HG03095 (cell line): ENCODE measurements around the gene ESPN.

ENCODE experiments used
- ATAC-seq: cut with Tn5 transposase; IDR thresholded peaks from one replicate; pipeline ENCODE4 v1.9.1; 2021; ENCODE audit warnings: moderate library complexity; ENCODE audit not compliant: unreplicated experiment

ESPN gene

DNA sequence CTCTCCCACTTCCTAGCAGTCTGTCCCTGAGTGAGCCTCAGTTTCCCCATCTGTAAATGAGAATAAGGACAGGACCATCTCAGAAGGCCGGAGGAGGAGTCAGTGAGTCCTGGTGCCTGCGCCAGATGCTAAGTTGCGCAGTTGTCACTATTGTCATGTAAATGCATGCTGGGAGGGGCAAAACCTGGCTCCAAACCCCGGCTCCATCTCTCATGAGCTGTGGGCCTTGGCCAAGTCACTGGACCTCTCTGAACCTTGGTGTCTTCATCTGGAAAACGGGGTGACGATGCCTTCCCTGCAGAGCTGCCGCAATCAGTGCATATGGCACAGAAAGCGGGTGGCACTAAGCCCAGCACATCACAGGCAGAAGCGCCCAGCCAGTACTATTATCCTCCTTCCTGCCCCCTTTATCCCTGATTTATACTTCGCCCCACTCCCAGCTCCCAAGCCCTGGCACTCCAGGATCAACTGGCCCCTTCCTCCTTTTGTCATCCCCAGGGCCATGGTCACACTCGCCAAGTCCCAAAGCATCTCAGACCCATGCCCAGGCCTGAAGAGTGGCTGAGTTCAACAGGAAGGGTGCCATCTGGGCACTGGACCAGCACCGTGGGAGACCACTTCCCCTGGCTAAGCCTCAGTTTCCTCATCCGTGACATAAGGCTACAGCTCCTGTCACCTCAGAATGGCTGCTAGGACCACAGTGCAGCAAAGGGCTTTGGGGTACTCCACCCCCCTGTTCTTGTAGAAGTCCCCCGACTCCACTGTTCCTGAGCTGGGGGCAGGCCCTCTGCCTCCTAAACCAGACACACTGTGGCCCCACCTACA lies 71.2 kb downstream of the ESPN start:
- ATAC-seq, result no peak

DNA sequence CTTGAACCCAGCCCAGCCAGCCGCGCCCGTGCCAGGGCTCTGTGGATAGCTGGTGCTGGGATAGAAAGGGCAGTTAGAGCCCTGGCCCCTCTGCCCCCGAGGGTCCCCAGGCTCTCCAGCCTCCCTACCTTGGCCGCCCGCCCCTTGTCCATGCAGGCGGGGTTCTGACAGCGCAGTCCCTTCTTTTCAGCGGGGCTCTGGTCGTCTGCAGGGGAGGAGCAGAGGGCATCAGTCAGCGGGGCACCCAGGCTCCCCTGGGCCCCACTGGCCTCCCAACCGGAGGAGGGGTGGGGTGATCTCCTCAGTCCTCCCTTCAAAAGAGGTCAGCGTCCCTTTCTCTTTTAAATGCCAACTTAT lies 71.8 kb downstream of the ESPN start:
- ATAC-seq, result no peak

DNA sequence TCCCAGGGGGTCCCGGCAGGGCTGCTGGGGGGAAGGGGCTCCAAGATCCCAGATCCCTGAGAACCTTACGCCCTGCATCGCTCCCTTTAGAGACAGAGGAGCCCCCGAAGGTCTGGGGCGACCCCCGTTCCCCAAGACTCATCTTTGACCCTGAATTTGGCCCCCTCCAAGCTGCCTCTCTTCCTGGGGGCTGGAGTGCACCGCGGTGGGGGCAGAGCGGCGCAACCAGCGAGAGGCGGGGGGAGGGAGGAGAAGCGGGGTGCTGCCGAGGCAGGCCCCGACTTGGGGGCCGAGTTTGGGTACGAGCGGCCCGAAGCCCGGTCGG lies 72.3 kb downstream of the ESPN start:
- no peak for ATAC-seq

DNA sequence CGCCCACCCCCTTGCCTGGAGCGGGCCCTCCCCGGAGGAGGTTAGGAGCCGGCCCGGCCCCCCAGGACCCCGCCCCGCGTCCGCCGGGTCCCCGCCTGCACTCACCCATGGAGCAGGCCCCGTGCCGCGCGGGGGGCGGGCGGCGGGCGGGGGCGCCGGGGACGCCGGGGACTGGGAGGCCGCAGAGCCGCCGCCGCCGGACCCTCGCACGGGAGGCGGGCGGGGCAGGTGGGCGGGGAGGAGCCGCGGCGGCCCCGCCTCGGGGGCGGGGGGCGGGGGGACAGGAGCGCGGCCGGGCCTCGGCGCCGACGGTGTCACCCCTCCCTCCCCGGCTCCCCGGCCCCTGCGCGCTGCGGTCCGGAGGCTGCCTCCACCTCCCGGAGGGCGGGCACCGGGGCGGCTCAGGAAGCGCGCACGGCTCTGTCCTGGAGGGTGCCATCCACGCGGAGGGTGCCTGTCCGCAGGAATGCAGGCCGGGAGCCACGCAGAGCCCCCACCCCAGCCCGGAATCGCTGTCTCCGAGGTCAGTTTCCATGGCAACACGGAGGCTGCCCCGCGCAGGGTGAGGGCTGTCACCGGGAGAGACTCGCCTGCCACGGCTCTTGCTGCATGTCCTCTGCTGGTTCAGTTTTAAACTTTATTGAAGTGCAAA lies 72.8 kb downstream of the ESPN start:
- no peak for ATAC-seq

DNA sequence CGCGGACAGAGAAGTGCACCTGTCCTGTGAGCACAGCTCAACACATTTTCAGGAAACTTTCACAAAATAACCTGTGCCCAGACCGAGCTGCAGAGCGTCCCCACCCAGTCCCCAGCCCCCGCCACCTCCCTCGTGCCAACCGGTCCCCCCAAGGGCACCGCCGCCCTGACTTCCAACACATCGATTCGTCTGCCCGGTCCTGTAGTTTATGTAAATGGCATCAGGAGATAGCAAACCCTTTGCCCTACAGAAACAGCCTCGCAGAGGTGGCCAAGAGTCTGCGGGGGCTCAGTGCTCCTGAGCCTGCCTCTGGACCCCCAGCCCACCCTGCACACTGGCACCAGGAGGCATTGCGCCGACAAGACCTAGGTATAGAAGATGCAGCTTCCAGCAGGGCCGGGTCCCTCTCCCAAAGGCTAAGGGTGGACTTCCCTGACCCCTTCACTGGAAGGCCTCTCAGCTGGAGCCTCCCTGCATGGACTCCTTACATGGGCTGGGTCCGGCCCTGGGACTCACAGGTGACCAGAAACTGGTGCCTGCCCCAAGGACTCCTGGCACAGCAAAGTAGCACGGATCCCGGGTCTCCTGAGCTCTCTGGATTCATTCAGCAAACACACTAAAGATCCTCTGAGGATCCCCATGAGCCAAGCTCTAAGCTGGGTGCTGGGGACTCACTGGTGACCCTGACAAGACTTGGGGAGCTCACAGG lies 73.4 kb downstream of the ESPN start:
- no peak for ATAC-seq

DNA sequence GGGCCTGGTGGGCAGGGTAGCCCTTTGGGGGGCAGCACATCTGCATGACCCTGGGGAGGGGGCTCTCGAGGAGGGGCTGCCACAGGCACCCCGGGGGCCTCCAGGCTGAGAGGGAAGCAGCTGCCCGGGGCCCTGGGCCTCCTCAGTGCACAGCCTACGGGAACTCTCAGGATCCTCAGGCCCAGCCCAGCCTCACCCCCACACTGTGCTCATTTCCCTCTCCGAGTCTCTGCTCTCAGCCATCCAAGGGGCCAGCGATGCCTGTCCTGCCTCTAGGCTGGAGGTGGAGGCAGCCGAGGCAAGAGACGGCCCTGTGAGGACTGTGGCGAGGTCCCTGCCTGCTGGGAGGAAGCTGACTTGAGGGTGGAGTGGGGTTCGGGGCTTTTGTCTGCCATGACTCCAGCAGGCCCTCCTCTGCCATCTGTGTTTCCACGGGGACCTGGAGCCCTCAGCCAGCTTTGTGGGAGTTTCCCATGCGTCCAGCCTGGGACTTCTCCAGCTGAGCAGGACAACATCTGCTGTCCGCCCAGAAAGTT lies 74.1 kb downstream of the ESPN start:
- ATAC-seq, result no peak

DNA sequence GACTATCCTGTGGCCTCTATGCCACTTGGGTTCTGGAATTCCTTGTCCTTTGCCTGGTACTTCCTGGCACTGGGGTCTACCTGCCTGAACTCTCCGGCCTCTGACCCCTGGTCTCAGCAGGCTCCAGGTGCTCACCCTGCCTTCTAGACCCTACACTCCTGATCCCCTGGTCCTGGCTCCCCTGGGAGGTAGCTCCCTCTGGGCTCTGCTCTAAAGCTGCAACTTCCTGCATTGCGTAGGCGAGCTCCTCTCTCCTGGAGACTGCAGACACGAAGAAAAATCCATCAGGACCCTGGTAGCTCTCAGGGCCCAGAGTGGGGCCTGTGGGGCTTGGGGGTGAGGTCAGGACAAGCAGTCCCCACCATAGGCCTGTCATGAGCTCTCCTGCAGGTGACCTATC lies 74.7 kb downstream of the ESPN start:
- no peak for ATAC-seq

DNA sequence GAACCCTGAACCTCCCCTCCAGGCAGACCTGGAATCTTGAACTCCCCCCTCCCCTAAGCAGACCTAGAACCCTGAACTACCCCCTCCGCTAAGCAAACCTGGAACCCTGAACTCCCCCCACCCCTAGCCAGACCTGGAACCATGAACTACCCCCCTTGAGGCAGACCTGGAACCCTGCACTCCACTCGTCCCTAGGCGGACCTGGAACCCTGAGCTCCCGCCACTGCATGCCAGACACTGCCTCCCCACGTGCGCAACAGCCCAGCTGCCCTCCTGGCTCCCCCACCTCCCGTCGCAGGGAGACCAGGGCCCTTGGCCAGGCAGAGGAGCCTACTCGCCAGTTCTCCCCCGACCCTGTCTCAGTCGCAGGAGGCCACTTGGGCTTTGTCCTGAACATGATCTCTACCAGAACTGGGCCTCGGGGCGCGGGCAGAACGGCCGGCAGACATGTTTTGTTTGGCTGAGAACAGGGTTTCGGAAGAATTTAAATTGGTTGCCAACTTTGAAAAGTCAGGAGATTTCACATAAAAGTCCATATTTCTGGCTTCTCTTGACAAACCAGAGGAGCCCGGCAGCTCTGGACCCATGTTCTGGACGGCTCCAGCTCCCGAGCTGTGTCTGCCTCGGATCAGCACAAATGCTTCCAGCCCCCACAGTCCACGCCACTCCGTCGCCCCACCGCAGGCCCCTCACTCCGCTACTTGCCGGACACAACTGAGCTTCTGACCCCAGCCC lies 76.1 kb downstream of the ESPN start:
- ATAC-seq, result no peak

DNA sequence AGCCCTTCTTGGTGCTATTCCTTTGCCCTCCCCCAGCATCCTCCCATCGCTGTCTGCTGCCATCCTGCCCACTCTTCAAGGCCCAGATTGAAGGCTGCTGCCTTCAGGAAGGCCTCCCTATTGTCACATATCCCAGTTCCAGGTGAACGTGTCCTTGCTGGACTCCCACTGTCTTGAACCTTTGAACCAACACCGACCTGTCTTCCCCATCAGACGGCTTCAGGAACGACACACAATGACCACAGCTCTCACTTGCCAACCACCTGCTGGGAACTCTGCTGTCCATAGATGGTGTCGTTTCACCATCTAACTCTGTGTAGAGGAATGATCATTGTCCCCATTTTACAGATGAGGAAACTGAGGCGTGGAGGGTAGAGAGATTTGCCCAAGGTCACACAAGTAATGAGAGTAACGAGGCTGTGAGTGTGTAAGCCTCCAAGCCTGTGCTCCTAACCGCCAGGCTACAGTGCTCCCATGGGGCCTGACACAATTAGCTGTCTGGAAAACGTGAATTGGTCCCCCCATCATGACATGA lies 76.8 kb downstream of the ESPN start:
- no peak for ATAC-seq

DNA sequence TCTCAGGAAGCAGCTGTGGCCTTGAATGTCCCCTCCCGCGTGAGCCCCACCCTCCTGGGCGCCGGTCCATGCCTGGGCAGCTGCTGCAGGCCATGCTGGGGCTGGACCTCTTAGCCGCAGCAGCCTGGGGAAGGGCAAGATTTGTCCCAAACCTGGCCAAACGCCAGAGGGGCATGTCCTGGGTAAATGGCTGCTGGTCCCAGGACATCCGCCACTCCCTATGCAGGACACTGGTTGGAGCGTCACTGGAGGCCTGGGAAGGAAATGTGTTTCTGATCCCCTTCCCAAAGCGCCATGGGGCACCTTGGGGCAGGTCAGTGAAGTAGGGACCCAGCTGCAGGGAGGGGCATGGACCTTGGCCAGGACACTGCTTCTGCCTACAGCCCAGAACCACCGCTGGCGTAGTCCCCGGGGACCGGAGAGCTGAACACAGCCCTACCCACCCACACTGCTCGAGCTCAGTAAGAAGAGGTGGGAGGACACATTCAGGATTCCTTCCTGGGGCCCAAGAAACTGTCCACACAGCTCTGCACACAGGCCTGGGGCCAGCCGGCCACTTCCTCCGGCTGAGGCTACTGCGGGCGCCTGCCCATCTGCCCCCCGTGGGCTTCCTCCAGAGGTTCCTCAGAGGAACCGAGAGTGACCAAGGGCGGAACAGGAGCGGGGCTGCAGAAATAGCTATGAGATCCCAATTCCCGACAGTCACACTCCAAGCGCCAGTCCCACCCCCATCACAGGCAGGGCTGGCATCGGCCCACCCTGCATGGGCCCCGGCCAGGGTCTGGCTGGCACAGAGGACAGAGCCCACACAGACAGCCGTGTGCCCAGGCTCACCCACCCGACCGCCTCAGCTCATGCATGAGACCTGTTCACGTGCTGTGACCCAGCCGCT lies 77.7 kb downstream of the ESPN start:
- no peak for ATAC-seq

DNA sequence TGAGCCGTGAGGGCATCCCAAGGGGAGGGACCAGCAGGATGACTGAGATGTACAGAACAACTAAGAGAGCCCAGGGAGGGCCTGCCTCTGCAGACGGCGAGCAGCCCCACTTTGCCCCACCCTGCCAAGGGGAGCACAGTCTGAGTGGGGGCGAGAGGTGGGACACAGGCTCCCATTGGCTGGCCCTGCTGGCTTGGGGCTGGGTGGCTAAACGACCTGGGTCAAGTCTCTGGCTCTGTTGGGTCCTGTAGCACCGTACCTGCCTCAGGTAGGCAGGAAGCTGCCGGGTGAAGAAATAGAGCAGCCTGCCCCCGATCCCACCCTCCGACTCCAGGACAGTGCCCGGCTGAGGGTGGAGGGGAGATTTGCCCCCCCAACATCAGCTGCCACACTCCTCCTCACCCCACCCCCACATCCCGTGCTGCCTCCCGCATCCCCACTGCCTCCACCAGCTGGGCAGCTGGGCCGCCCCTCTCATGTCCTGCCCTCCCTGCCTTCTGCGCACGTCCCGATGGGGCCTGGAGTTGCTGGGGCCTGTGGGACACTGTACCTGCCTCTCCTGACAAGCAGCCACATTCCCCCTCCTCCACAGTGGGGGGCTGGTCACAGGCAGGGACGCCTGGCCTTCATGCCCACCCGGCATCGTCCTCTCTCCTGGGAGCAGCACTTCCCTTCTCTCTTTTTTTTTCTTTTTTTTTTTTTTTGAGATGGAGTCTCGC lies 79.5 kb downstream of the ESPN start:
- no peak for ATAC-seq

DNA sequence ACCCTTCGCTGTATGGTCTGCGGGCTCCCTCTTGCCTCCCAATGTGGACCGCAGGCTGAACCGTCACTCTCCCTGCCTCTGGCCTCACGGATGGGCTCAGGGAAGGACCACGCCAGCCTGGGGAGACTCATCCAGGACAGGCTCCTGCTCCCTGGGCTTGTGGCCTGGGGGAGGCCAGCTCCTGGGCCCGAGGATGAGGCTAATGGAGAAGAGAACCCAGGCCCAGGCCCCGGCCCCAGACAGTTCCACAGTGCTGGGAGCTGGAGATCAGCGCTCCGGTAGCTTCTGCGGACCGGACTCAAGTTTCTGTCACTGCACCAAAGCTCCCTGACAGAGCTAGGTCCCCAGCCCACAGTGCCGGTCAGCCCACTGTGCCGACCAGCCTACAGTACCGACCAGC lies 80.3 kb downstream of the ESPN start:
- ATAC-seq, result no peak

DNA sequence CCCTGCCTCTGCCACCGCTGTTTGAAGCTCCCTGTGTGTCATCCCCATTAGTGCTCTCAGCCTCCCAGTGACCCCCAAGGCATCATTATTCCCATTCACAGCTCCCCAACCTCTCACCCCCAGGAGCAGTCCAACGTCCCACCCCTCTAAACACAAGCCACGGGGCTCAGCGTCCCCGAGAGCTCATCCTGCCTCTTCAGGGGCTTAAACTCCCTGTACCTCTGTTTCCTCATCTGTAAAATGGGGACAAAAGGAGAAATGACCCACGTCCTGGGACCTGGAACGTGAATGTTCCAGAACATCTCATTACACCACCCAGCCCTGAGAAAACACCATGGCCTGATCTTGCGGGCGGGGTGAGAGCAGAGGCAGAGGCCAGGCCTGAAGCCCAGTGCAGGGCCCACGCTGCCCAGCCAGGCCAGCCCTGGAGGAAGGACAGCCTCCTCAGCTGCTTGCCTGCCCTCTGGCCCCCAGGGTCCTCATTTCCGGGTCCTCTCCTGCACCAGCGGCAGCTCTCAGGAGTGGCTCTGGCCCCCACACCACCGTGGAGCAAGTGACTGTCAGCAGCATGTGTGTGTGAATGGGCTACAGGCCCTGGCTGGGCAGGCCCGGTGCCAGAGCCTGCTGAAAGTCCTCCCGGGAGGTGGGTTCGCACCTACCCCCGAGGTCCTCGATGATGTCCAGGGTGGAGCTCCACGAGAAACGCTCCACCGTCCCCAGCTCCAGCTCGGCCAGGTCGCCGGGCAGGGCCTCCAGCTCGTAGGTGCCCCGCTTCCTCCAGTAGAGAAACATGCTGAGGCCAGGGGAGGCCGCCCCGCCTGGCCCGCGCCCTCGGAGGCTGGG lies 81.0 kb downstream of the ESPN start:
- no peak for ATAC-seq

DNA sequence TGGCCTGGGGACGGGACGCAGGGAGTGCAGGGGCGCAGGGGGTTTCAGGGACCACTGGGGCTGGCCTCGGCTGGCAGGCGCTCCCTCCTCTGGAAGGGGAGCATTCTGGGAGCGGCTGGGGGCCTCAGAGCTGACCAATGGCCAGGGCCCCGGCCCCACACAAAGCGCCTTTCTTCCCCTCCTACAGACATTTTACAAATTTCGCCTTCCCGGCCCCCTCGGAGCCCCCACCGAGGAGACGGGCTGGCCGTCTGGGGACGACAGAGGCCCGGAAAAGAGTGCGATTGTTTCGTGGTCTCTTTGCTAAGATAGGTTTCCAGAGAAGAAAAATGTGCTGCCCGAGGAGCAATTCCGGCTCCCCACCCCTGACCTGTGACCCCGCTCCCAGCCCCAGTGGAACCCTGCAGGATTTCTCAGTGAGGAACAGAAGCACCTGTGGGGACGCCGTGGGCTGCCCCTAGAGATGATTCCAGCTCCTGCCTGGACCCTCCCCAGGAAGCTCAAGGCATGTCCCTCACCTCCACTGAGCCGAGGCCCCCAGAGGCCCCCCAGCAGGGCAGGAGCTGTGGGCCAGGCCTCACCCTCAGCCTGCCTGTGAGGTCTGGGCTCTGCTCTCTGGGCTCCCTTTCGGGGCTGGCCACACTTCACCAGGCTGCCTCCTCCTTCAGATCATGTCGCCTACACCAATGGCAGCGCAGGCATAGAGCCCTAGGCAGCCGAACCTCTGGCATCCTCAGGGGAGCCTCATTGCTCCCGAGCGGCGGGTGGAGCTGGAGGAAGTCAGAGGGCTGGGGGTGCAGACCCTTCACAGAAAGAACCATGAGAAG lies 81.8 kb downstream of the ESPN start:
- no peak for ATAC-seq

DNA sequence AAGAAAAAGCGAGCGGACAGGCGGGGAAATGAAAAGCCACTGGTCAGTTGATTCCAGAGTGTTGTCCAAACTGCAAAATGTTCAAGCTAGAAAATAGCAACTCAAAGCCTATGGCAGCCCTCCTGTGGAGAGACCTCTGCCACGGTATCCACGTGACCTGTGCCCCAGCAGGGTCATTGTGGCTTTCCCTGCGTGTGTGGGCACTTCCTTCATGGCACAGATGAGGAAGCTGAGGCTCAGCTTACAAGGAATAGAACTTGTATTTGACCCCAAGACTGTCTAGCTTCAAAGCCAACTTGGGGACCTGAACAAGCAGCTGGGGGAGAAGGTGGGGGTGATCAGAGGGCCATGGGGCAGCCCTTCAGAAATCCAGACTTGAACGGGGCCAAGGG lies 82.5 kb downstream of the ESPN start:
- ATAC-seq, result no peak

DNA sequence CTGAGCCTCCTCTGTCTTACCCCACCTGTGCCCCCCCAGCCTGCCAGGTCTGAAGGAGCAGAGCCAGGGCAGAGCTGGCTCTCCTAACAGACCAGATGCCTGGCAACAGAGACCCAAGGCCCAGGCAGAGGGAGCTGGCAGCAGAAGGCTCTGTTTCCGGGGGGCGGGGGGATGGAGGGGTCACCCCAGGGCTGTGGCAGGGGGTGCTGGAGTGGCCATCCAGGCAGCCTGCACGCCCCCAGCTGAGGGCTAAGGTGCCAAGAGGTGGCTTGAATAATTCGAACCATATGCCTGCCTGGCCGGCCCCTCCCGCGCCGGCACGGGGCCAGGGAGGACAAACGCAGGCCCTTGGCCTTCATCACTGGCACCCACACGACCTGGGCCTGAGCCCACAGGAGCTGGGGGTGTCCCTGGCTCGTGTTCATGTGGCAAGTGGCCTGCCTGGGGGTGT lies 82.9 kb downstream of the ESPN start:
- no peak for ATAC-seq

DNA sequence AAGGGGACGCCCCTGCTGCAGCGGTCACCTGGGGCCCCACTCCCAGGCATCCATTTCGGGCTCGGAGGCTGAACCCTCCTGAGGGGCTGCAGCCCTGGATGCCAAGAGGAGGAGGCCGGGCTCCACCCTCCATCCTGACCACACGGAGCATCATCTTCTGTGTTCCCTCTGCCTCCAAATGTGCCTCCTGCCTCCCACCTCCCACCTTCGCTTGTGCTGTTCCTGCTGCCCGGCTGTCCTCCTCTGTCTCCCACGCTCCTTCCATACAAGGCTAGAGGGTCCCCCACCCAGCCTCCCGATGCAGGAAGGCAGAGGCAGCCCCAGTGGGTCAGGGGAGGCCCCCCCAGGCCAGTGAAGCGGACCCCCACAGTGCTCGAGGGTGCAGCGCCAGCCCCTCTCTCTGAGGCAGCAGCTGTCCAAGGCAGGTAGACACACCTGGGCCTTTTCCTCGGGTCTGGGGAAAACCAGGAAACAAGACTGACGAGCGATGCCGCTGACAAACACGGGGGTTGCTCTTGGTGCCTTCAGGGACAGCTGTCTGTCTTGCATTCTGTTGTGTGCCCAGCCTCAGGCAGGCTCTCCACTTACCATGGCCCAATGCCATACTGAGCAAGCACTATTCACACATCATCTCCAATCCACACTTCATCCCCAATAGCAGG lies 83.7 kb downstream of the ESPN start:
- ATAC-seq, result no peak
